OCI-LY1 (cell line): Measurements from ENCODE around the gene AGAP1.

Experiments
- H2AFZ ChIP-seq: fragments of 200-600 bp; sonication (generic), shearing (Covaris generic); 2 replicates; pipeline ENCODE4 v1.6.0; 2014; ENCODE audit warnings: antibody characterized with exemption, mild to moderate bottlenecking, low read length
- H3F3A ChIP-seq: fragments of 200-600 bp; sonication (generic), shearing (Covaris generic); 2 replicates; pipeline ENCODE4 v1.6.0; 2014; ENCODE audit warnings: mild to moderate bottlenecking, antibody characterized with exemption, low read length, moderate library complexity; ENCODE audit not compliant: insufficient read depth
- H3K27ac ChIP-seq: fragments of 200-600 bp; sonication (generic); 2 replicates; pipeline ENCODE4 v1.5.1; 2014; ENCODE audit warnings: low read length, mixed run types, mild to moderate bottlenecking, low read depth; ENCODE audit not compliant: poor library complexity, severe bottlenecking
- H3K27me3 ChIP-seq: fragments of 200-600 bp; sonication (generic); 2 replicates; pipeline ENCODE4 v1.6.0; 2014; ENCODE audit warnings: antibody characterized with exemption, mild to moderate bottlenecking, low read length, moderate library complexity; ENCODE audit not compliant: insufficient read depth
- H3K36me3 ChIP-seq: fragments of 200-600 bp; sonication (generic); 2 replicates; pipeline ENCODE4 v1.6.1; 2014; ENCODE audit warnings: mild to moderate bottlenecking, antibody characterized with exemption, low read length, moderate library complexity, mixed read lengths; ENCODE audit not compliant: insufficient read depth
- H3K4me1 ChIP-seq: fragments of 200-600 bp; sonication (generic); 2 replicates; pipeline ENCODE4 v1.5.1; 2014; ENCODE audit warnings: mild to moderate bottlenecking, low read length, moderate library complexity; ENCODE audit not compliant: insufficient read depth, severe bottlenecking
- H3K4me2 ChIP-seq: fragments of 200-600 bp; sonication (generic), shearing (Covaris generic); 2 replicates; pipeline ENCODE4 v1.6.1; 2014; ENCODE audit warnings: low read length
- H3K4me3 ChIP-seq: fragments of 200-600 bp; sonication (generic); 2 replicates; pipeline ENCODE4 v1.5.1; 2014; ENCODE audit warnings: low read length, low read depth, mild to moderate bottlenecking, mixed read lengths; ENCODE audit not compliant: poor library complexity, severe bottlenecking
- H3K79me2 ChIP-seq: fragments of 200-600 bp; shearing (Covaris generic); 2 replicates; pipeline ENCODE4 v1.6.1; 2016; ENCODE audit warnings: mixed run types, low read length, mixed read lengths; ENCODE audit not compliant: insufficient read depth
- H3K9ac ChIP-seq: fragments of 200-600 bp; sonication (generic), shearing (Covaris generic); 2 replicates; pipeline ENCODE4 v1.6.1; 2014; ENCODE audit warnings: mild to moderate bottlenecking, low read length, mixed read lengths
- H3K9me2 ChIP-seq: fragments of 200-600 bp; sonication (generic), shearing (Covaris generic); 2 replicates; pipeline ENCODE4 v1.6.1; 2014; ENCODE audit warnings: low read depth, mild to moderate bottlenecking, low read length, mixed read lengths
- H3K9me3 ChIP-seq: fragments of 200-600 bp; shearing (Covaris generic); 2 replicates; pipeline ENCODE4 v1.6.1; 2014; ENCODE audit warnings: low read length, mixed read lengths
- H4K20me1 ChIP-seq: fragments of 200-600 bp; sonication (generic), shearing (Covaris generic); 2 replicates; pipeline ENCODE4 v1.6.0; 2016; ENCODE audit warnings: mild to moderate bottlenecking, low read length; ENCODE audit not compliant: insufficient read depth
- EZH2 ChIP-seq: fragments of 200-600 bp; sonication (generic), shearing (Covaris generic); IDR thresholded peaks from 2 replicates; pipeline ENCODE4 v1.8.0; 2017; ENCODE audit warnings: borderline replicate concordance, mixed run types, mild to moderate bottlenecking, antibody characterized with exemption, low read length, moderate library complexity, mixed read lengths
- TF ChIP-seq, protein P1 (sequence below): fragments of 200-600 bp; sonication (generic), shearing (Covaris generic); IDR thresholded peaks from 2 replicates; pipeline ENCODE4 v1.5.1; 2017; ENCODE audit warnings: mild to moderate bottlenecking, antibody characterized with exemption, low read length, moderate library complexity, mixed read lengths

The AGAP1 gene

DNA sequence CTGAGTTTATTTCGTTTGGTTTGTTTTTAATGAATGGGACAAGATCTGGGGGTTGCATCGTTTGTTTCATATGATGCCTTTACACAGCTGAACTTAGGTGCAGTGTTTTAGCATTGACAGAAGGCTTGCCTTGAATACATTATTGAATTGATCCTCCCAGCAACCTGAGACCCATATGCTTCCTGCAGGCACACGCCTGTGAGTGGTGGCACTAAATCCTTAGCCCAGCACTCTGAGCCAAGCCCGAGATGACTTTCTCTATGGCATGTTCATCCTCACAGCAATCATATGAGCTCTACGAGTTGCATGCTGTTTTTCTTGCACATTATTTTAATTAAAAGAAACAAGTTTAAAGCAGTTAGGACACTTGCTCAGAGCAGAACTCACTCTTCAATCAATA lies 47.8 kb upstream of the AGAP1 start:
- Histone ChIP-seq H3K9me3 (no peaks in the 10 kb centered on the region), H3K9me2 (no peaks in the 10 kb centered on the region), H4K20me1 (no peaks in the 10 kb centered on the region), H3K36me3 (no peaks in the 10 kb centered on the region; the same call in 1 of the 2 replicates), H3K27me3 (no peaks in the 10 kb centered on the region), H2AFZ (no peak overlapping the region), H3K4me1 (no peaks in the 10 kb centered on the region), H3K79me2 (no peaks in the 10 kb centered on the region), H3K4me2 (no peak overlapping the region), H3K4me3 (no peak overlapping the region), H3K9ac (no peak overlapping the region), H3F3A (no peaks in the 10 kb centered on the region), H3K27ac (no peak overlapping the region)
- TF ChIP-seq EZH2: no peak
- TF ChIP-seq, protein P1, sequence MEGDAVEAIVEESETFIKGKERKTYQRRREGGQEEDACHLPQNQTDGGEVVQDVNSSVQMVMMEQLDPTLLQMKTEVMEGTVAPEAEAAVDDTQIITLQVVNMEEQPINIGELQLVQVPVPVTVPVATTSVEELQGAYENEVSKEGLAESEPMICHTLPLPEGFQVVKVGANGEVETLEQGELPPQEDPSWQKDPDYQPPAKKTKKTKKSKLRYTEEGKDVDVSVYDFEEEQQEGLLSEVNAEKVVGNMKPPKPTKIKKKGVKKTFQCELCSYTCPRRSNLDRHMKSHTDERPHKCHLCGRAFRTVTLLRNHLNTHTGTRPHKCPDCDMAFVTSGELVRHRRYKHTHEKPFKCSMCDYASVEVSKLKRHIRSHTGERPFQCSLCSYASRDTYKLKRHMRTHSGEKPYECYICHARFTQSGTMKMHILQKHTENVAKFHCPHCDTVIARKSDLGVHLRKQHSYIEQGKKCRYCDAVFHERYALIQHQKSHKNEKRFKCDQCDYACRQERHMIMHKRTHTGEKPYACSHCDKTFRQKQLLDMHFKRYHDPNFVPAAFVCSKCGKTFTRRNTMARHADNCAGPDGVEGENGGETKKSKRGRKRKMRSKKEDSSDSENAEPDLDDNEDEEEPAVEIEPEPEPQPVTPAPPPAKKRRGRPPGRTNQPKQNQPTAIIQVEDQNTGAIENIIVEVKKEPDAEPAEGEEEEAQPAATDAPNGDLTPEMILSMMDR: no peak

DNA sequence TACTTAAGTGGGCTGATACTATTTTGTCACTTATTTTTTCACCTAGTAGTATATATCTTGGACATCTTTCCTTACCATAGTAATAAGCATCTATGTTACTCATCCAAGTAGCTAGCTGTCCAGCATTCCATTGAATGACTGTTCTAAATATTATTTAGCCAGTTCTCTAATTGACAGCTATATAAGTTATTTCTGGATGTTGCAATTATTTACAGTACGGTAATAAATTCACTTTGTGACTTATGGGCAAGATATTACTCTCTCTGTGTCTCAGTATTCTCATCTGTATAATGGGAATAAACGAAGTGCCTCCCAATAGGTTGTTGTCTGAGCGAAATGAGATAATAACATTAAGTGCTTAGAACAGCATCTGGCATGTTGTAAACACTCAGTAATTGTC lies 46.6 kb upstream of the AGAP1 start:
- no peaks in the 10 kb centered on the region for H3F3A ChIP-seq
- no peak overlapping the region for H2AFZ ChIP-seq
- no peaks in the 10 kb centered on the region for H3K9me3 ChIP-seq
- no peak overlapping the region for H3K4me3 ChIP-seq
- H4K20me1 ChIP-seq: no peaks in the 10 kb centered on the region
- no peak overlapping the region for H3K27ac ChIP-seq
- no peaks in the 10 kb centered on the region; the same call in 1 of the 2 replicates for H3K36me3 ChIP-seq
- H3K9me2 ChIP-seq: no peaks in the 10 kb centered on the region
- no peak overlapping the region for H3K9ac ChIP-seq
- no peak overlapping the region for H3K4me2 ChIP-seq
- H3K4me1 ChIP-seq: no peaks in the 10 kb centered on the region
- no peak for TF ChIP-seq EZH2
- TF ChIP-seq, protein P1: no peak
- no peaks in the 10 kb centered on the region for H3K27me3 ChIP-seq
- no peaks in the 10 kb centered on the region for H3K79me2 ChIP-seq

DNA sequence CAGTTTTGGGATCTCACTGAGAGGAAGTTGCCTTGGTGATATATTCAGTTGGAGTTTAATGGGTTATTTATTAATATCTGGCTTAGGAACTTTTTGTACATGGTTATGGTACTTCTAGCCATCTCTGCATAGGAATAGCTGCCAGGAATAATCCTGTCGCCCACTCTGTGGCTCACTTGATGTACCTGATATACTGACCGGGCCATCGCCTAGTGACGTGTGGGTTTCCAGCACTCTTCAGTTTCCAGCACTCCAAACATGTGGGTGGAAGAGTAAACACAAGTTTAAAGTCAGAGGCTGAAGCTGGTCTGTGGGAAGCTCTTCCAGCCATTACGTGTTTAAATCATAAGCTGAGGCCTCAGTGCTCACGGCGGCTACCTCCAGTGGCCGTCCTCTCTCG lies 44.3 kb upstream of the AGAP1 start:
- Histone ChIP-seq H3K27me3 (no peaks in the 10 kb centered on the region), H2AFZ (no peak overlapping the region), H3K36me3 (no peaks in the 10 kb centered on the region), H3K4me1 (no peaks in the 10 kb centered on the region), H3K9me3 (no peaks in the 10 kb centered on the region), H3F3A (no peaks in the 10 kb centered on the region), H3K9me2 (no peaks in the 10 kb centered on the region), H3K27ac (no peak overlapping the region), H3K4me2 (no peak overlapping the region), H3K79me2 (no peaks in the 10 kb centered on the region), H3K4me3 (no peak overlapping the region), H3K9ac (no peak overlapping the region), H4K20me1 (no peaks in the 10 kb centered on the region)
- TF ChIP-seq EZH2: no peak
- TF ChIP-seq, protein P1: no peak
